Ovary (tissue), 9 donors: ENCODE data around the gene SLC4A5. TPM values are rescaled to one million over a fixed set of nuclear protein-coding genes. Genes with fewer than 3 reads are reported as not detected.
A peak's percentile ranks its signal among the peaks of the same experiment; 100 is the strongest.

Source experiments
- DNase-seq, 5 donors: peaks; one replicate each; pipeline ENCODE4 v3.0.0-alpha.2; 2019 to 2020
- H3K27ac ChIP-seq, 2 donors: fragments of 200-600 bp; one replicate each; pipeline versions ENCODE4 v1.5.1 to v1.8.0; 2019 to 2022
- H3K27me3 ChIP-seq: fragments of 200-600 bp; one replicate; pipeline ENCODE4 v1.8.0; 2022
- H3K36me3 ChIP-seq: fragments of 200-600 bp; sonication (generic); one replicate; pipeline ENCODE4 v1.5.1; 2019
- H3K4me1 ChIP-seq: one replicate; pipeline ENCODE4 v1.8.1; 2013; ENCODE audit warnings: mild to moderate bottlenecking, moderate library complexity; ENCODE audit not compliant: insufficient read depth
- H3K4me3 ChIP-seq: fragments of 200-600 bp; sonication (generic); one replicate; pipeline ENCODE4 v1.5.1; 2017
- H3K9me3 ChIP-seq, 2 donors: fragments of 200-600 bp in 1 of 2; sonication (generic) in 1 of 2; one replicate each; pipeline versions ENCODE4 v1.5.1 to v1.8.1; 2013 to 2019; ENCODE audit warnings: mild to moderate bottlenecking in 1 of 2, moderate library complexity in 1 of 2
- EP300 ChIP-seq: sonication (generic); formaldehyde crosslinking; IDR thresholded peaks from one replicate; pipeline ENCODE4 v1.6.1; 2017; ENCODE audit warnings: antibody characterized with exemption
- POLR2A ChIP-seq: fragments of 450-650 bp; IDR thresholded peaks from one replicate; pipeline ENCODE4 v1.6.1; 2017; ENCODE audit warnings: antibody characterized with exemption, mild to moderate bottlenecking, moderate library complexity
- WGBS, 3 donors: extraction: QIAGEN DNeasy Blood & Tissue Kit in 1 of 3; methylation state at CpG; one replicate each; pipeline versions ENCODE4 v1.1.5 to v1.1.7; 2013 to 2017; 5-methylcytosine and 5-hydroxymethylcytosine counted together
- intact Hi-C, 4 donors: fragments of 100-400 bp; cut with DNase I; formaldehyde crosslinking; loops; one replicate each; pipeline versions ENCODE4 v1.11.0 to v1.15.1; 2022 to 2023
- polyA plus RNA-seq, 2 donors: library from polyadenylated mRNA; stranded (reverse); fragments of 200-250 nt in 1 of 2; fragments of 350-450 nt in 1 of 2; fragmentation: Illumina TruSeq in 1 of 2; extraction: RNeasy Lipid Tissue Mini Kit (QIAGEN cat#74804) in 1 of 2; gene quantifications; one replicate each; pipeline ENCODE4 v1.2.3, GENCODE V29; 2013 to 2014
- total RNA-seq, 7 donors: library from RNA; depleted of rRNA in 2 of 7; stranded (reverse); fragments of >200 nt in 2 of 7; fragmentation: NEBNext Ultra II Directional in 3 of 7; extraction: Animal tissue kit (Norgen Biotek cat#: 25700) in 3 of 7; gene quantifications; one replicate each; pipeline versions ENCODE4 v1.1.0 to v1.2.4, GENCODE V29; 2016 to 2023
- TF ChIP-seq, protein P1 (sequence below), 3 donors: fragments of 450-650 bp in 2 of 3; fragments of 200-600 bp in 1 of 3; IDR thresholded peaks; one replicate each; pipeline versions ENCODE4 v1.5.1 to v1.8.0; 2016 to 2022; ENCODE audit warnings: antibody characterized with exemption in 3 of 3, mild to moderate bottlenecking in 1 of 3
- donor health status: DM: no; HTN: no; CAD: no; lungs with moderate emphysema.
- donor health status: DM: no; HTN: no; CAD: no.
- donor health status: Bipolar disorder and iron deficiency.
- donor health status: DM: yes; HTN: yes; CAD: no.
- donor health status: DM: no; HTN: no; CAD: no.
- donor health status: DM: yes; HTN: yes; CAD: no.

Gene SLC4A5
- total and polyA plus RNA-seq, 9 donors = 1.1 to 6.3 (median 2.4) TPM

DNA sequence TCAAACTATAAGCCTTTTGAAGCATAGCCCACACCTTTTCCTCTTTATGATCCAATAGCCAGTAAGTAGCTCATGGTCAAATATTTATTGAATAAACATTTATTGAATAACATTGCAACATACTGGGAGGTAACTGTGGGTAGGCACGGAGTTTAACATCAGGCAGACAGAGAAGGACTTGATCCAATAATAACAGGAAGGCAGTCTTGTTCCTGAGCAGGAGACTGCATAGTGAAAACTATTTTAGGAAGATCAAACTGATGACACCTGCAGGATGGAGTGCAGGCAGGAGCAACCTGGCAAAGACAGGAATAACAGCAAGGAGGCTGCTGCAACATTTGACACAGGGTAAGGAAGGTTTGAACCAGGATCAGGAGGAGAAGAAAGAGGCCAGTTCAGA, 40.0 kb upstream of the SLC4A5 start:
- Histone ChIP-seq H3K4me3 (no peak overlapping the region), H3K27ac (no peak overlapping the region), H3K4me1 (peaks cover 16% of the 10 kb centered on the region), H3K27me3 (no peaks in the 10 kb centered on the region), H3K36me3 (no peaks in the 10 kb centered on the region), H3K9me3 (no peaks in the 10 kb centered on the region)
- DNase-seq = no peak
- TF ChIP-seq POLR2A (no peak), EP300 (no peak)
- TF ChIP-seq, protein P1, sequence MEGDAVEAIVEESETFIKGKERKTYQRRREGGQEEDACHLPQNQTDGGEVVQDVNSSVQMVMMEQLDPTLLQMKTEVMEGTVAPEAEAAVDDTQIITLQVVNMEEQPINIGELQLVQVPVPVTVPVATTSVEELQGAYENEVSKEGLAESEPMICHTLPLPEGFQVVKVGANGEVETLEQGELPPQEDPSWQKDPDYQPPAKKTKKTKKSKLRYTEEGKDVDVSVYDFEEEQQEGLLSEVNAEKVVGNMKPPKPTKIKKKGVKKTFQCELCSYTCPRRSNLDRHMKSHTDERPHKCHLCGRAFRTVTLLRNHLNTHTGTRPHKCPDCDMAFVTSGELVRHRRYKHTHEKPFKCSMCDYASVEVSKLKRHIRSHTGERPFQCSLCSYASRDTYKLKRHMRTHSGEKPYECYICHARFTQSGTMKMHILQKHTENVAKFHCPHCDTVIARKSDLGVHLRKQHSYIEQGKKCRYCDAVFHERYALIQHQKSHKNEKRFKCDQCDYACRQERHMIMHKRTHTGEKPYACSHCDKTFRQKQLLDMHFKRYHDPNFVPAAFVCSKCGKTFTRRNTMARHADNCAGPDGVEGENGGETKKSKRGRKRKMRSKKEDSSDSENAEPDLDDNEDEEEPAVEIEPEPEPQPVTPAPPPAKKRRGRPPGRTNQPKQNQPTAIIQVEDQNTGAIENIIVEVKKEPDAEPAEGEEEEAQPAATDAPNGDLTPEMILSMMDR (IDR thresholded peaks at IDR 0.05) = no peak
- 0 to 4% (median 4%) methylated on average over 1 of the region's 1 CpG for WGBS, 3 donors
- intact Hi-C loops = no loop called here

DNA sequence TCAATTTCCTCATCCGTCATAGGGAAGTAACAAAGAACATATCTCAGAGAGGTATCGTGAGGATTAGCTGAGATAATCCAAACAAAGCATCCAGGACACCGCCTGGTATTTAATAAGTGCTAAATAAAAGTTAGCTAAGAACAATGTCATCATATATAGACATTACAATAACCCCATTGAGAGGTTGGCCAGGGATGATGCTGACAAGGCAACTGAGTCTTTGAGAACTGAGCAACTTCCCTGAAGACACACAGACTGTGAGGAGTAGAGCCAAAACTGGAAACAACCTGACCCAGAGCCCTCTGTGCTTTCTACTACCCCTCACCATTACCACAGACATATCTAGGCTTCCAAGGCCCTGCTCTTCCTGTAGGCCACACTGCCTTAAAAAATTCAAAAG, 38.5 kb upstream of the SLC4A5 start:
- DNase-seq = no peak
- Histone ChIP-seq H3K4me1 (peaks cover 16% of the 10 kb centered on the region), H3K27ac (no peak overlapping the region), H3K4me3 (no peak overlapping the region), H3K9me3 (no peaks in the 10 kb centered on the region), H3K27me3 (no peaks in the 10 kb centered on the region), H3K36me3 (no peaks in the 10 kb centered on the region)
- intact Hi-C loops = no loop called here
- 90 to 96% (median 91%) methylated on average over 3 of the region's 3 CpGs for WGBS, 3 donors
- TF ChIP-seq, protein P1 (IDR thresholded peaks at IDR 0.05) = no peak
- TF ChIP-seq EP300 (no peak), POLR2A (no peak)

DNA sequence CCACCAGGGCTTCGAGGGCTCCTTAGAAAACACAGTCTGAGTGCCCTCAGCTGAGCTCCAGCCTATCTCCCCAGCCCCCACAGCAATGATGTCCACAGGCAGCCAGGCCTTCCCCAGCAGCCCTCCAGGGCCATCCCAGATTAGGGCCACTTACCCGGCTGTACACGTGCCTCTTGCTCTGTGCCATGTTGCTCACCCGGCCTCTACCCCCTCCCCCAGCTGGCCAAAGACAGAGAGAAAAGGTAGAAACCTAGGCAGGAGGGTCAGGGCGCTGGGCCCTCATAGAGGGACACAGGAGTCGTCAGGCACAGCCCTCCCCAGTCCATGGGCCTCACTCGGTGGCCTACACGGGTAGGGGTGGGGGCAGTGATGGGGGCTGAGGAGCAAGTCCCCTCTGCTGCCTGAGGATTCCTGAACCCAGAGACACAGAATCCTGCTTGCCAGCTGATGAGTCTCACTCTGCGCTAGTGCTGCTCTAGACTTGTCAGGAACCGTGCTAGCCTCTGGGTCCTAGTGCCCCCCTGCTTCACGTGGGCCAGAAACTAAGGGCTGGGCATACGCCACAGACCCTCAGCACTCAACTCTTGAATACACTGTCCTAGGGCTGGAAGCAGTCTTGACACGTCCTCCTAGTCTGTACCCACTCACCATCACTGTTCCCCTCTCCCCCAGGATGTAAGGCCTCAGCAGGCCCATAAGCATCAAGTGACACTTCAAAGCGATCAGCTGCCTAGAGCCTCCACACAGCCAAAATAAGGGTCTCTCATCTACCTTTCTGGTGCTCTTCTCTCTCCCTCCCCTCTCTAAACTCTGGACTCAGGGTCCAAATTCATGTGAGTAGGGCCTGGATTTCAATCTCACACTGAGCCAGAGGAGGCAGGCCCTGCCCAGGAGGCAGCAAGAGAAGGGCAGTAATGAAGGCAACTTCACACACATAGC, 36.9 kb upstream of the SLC4A5 start, which contains the start of gene DCTN1:
TSS of gene DCTN1 (minus strand) at position 461 of the 939 bp plus-strand sequence. CDS start at position 187, 274 bp downstream.
- Histone ChIP-seq H3K4me3 (peak within 1 kb of the TSS; percentile 39), H3K27me3 (no peaks in the 10 kb centered on the region), H3K9me3 (no peaks in the 10 kb centered on the region), H3K36me3 (no peaks in the 10 kb centered on the region), H3K27ac (no peak within 1 kb of the TSS), H3K4me1 (peaks cover 16% of the 10 kb centered on the region)
- no peak for TF ChIP-seq EP300
- TF ChIP-seq, protein P1 (IDR thresholded peaks at IDR 0.05) = no peak
- no peak for TF ChIP-seq POLR2A
- WGBS, 3 donors = 12 to 16% (median 14%) methylated on average over 14 of the region's 14 CpGs
- intact Hi-C loops = no loop called here
- peak; percentile 37 to 61 (median 48) for DNase-seq

DNA sequence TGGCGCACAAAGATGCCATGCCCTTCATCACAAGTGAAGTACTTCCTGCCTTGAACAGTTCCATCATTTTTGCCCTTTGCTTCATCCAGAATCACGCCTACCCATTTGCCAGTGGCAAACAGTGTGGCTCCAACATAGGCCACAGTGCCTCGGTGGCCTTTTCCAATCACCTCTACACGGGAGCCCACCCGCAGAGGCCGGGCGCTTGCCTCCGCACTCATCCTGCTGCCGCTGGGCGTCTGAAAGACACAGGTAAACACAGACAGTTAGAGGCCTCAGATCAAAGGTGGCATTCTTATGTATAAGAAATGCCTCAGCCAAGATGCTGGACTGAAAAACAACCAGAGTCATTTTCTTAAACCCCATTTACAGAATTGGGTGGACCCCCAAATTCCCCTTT, 34.8 kb upstream of the SLC4A5 start:
- no peaks in the 10 kb centered on the region for H3K27me3 ChIP-seq
- WGBS, 3 donors = 89 to 93% (median 91%) methylated on average over 10 of the region's 10 CpGs
- TF ChIP-seq EP300 = no peak
- TF ChIP-seq, protein P1 (IDR thresholded peaks at IDR 0.05) = no peak
- TF ChIP-seq POLR2A = no peak
- H3K9me3 ChIP-seq = no peaks in the 10 kb centered on the region
- no peak for DNase-seq
- no peak overlapping the region for H3K27ac ChIP-seq
- H3K4me3 ChIP-seq = no peak overlapping the region
- H3K36me3 ChIP-seq = no peaks in the 10 kb centered on the region
- H3K4me1 ChIP-seq = peaks cover 17% of the 10 kb centered on the region
- intact Hi-C loops = no loop called here
